Sigmoid colon (tissue), 4 donors: ENCODE data around the gene ABCA8.

Experiments
- POLR2AphosphoS5 ChIP-seq, 4 donors: sonication (generic); formaldehyde crosslinking; IDR thresholded peaks; one replicate each; pipeline ENCODE4 v1.6.1; 2017; ENCODE audit warnings: antibody characterized with exemption in 4 of 4
- TF ChIP-seq, protein P1 (sequence below), 4 experiments: fragments of 450-650 bp in 3 of 4; fragments of 200-600 bp in 1 of 4; IDR thresholded peaks; one replicate each; pipeline ENCODE4 v1.5.1; 2016 to 2019; ENCODE audit warnings: antibody characterized with exemption in 4 of 4, mild to moderate bottlenecking in 3 of 4, moderate library complexity in 2 of 4

DNA sequence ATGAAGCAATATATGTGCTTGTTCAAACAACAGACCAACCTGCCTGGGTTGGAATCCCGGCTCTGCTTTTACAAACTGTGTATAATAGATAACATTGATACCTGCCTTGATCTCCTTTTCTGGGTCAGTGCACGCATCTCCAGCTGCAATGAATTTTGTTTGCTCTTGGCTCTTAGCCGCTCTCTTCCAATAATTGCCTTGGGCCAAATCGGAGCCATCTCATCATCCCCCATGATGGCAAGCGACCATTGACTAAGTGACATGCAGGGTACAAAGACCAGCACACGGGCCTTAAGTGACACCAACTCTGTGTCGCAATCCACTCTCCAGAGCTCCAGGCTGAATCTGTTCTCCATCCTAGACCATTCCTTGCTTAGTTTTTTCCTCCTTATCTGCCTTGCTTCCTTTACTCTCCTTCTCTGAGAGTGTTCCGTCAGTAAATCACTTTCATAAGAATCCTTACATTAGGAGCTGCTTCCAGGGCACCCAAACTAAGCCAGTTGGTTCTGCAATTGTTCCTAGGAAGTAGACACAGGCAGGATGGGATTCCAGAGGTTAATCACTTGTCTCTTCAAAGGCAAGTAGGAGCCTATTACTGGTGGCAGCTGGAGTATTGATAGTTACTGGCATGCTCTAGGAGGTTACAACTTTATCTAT, 134.2 kb downstream of the ABCA8 start:
- TF ChIP-seq, protein P1, sequence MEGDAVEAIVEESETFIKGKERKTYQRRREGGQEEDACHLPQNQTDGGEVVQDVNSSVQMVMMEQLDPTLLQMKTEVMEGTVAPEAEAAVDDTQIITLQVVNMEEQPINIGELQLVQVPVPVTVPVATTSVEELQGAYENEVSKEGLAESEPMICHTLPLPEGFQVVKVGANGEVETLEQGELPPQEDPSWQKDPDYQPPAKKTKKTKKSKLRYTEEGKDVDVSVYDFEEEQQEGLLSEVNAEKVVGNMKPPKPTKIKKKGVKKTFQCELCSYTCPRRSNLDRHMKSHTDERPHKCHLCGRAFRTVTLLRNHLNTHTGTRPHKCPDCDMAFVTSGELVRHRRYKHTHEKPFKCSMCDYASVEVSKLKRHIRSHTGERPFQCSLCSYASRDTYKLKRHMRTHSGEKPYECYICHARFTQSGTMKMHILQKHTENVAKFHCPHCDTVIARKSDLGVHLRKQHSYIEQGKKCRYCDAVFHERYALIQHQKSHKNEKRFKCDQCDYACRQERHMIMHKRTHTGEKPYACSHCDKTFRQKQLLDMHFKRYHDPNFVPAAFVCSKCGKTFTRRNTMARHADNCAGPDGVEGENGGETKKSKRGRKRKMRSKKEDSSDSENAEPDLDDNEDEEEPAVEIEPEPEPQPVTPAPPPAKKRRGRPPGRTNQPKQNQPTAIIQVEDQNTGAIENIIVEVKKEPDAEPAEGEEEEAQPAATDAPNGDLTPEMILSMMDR (IDR thresholded peaks at IDR 0.05) = no peak
- TF ChIP-seq POLR2AphosphoS5 (IDR thresholded peaks at IDR 0.05) = no peak
